Measurements from ENCODE around the gene SNX30.

SNX30 gene

DNA sequence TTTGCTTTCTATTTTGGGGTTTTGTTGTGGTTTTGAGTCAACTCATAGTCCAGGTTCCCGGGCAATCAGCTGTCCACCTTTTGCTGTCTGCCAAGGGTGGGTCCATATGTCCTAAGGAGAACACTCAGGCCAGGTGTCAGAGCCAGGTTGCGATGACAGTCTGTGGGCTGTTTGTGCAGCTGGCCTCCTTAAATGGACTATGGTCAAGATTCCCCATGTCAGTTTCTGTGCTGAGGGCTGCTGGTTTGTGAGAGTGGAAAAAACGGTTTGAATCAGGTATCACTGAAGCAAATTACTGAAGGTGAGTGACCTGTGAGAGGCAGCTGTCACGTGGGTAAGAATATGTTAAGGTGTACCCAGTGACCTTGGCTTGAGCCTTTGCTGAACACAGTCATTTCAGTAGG, 33.0 kb downstream of the SNX30 start:
- DNase-seq, result no peak

GRCh38 chr9:112784020-112784785, 33.6 kb downstream of the SNX30 start:
- no peak for DNase-seq

GRCh38 chr9:112785986-112786385, 35.4 kb downstream of the SNX30 start:
- DNase-seq, result no peak

DNA sequence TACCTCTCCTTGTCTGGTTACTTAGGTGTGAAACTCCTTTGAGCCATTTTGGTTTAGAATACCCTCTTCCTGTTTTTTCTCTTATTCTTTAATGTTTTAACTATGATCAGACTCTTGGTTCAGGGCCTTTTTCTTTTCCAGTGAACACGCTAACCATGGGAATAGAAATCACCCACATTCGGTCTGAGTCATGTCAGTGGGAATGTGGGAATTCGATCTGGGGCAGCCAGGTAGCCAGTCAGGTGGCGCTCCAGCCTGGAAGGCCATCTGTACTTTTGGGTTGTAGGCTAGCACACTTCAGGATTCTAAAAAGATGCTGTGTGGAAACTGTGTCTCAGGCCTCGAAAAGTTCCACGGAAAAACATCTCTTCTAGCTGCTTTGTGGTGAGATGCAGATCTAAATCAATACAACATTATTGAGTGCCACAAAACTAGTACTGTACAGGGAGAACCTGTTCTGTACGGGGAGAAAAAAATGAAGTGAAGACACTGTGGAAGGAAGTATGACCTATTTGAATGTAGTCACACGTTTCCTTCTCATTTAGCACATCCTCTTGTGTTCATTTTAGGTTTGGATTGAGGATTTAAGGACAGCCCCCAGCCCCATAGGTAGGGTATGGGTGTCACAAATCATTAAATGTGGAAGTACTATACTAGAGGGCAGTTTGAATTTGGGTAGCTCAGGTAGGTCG, 36.4 kb downstream of the SNX30 start:
- no peak for DNase-seq

DNA sequence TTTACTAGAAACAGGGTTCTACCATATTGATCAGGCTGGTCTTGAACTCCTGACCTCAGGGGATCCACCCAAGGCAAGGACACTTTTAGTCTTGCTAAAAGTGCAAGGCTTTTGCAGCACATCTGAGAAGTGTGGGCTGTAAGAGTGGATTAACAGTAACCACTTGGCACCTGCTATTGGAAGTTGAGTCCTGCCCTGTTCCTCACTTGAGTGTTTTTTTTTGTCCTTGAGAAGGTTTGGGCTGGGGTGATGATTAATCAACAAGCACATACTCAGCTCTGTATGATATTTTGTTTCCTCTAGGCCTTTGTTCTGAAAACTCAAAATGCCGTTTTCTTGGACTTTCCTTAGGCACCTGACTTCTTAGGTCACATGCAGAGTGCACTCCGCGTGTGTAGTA, 37.4 kb downstream of the SNX30 start:
- DNase-seq, result no peak

GRCh38 chr9:112789473-112789872, 38.9 kb downstream of the SNX30 start:
- no peak for DNase-seq

DNA sequence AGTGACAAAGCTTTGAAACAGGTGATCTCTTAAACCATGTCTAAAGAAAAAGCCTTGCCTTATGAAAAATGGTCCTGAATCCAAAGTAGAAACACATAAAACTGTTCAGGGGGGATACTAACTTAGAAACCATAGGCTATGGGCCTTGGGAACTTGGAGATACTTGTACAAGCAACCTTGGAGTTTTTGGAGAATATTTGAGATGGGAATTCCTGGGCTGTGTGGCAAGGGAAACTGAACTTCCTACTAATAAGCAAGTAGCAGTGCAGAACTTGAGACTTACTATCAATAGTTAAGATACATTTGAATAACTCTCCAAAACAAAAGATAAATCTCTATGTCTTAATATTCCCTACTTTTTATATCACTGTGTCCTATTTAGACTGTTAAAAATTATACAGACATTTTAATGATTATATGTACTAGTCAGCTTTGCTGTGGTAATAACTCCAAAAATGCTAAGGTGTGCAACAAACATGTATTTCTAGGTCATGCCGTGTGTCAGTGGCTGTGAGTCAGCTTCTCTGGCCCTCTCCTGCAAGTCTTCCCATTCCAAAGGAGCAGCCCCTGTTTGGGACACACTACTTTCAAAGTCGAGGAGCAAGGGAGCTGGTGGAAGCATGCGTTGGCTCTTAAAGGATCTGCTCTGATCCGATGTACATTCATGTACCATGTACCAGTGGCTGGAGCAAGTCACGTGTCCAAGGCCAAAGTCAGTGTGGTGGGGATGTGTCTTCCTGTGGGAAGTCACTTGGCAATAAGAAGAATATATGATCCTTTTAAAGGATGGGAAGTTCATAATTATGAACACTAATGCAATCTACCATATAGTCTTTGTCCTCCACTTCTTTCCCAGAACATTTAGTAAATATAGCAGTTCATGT, 39.6 kb downstream of the SNX30 start:
- no peak for DNase-seq

DNA sequence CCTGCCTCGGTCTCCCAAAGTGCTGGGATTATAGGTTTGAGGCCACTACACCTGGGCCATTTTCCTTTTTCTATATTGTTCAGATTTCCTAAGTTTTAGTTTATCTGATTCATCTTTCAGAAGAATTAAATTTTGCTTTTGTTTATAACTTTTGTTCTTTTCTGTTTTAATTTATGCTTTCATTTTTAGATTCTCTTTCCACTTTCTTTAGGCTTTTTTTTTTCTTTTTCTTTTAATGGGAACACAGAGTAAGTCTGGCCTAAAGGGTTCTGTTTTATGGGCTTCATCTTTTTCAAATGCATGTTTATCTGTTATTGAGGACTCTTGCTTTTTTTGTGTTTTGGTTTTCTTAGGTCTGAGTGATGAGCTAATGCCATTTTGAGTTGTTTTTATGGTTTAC, 42.1 kb downstream of the SNX30 start:
- DNase-seq, result no peak

GRCh38 chr9:112793213-112793810, 42.8 kb downstream of the SNX30 start:
- peak; percentile 25 to 77 for DNase-seq

DNA sequence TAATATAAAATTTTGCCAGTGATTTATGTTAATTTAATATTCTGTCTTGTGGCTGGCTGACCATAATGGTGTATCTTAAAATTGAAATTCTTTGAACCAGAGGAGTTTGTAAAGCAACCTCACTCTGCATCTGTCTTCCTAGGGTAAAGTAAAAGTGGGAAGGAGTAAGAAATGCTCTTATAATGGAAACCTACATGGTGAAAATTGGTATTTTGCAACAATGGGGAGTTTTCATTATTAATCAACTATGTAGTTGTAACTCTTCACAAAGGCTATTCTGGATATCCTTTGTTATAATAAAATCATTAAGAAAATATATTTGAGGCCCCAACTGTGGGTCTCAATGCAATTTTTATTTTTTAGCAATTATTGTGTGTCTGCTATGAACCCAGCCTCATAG, 44.2 kb downstream of the SNX30 start:
- DNase-seq, result no peak

DNA sequence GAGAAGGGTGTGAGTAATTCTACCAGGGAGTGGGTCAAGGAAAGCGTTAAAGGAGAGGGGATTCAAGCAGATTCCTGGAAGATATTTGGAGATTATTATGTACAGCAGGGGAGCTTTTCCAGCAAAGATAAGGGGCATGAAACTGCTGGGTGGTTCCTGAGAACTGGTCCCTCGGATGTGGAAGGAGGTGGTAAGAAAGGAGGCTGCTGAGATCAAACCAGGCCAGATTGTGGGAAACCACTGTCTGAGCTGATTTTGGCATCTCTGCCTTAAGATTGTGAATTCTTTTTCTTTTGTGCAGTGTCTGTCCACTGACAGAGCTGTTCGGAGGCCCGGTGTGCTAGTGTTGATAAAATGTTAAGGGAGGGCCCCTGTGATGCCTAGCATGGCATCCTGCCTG, 45.4 kb downstream of the SNX30 start:
- DNase-seq, result no peak

GRCh38 chr9:112796485-112796884, 45.9 kb downstream of the SNX30 start:
- DNase-seq, result no peak

DNA sequence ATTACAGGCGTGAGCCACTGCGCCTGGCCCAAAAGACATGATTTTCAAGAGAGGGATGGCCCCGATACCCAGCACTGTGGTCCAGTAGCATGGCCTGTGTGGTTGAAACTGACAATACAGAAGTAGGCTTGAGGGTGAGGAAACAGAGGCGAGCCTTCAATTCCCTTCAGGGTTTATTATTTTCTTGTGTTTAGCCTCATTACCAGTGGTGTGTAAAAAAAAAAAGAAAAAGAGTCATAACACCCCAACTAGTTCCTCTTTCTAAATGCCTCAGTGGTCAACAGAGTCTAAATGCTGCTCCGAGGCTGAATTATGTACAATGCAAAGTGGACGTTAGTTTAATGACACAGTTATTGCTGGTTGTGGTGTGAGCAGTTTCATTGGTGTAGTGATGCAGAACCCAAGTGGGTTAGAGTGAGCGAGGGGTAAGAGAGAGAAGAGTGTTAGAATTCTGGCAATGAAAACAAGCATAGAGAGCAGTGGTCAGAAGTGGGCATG, 58.8 kb downstream of the SNX30 start:
- DNase-seq, result no peak

GRCh38 chr9:112809906-112810305, 59.3 kb downstream of the SNX30 start:
- no peak for DNase-seq

- no peak for DNase-seq
These were observed 60.3 kb downstream of the SNX30 start for GRCh38 chr9:112810696-112811490.

- no peak for DNase-seq
These were observed 61.0 kb downstream of the SNX30 start for GRCh38 chr9:112811518-112811917.

- no peak for DNase-seq
These were observed 65.3 kb downstream of the SNX30 start for GRCh38 chr9:112815868-112816267.

- no peak for DNase-seq
These were observed 67.3 kb downstream of the SNX30 start for GRCh38 chr9:112817860-112818203.

DNA sequence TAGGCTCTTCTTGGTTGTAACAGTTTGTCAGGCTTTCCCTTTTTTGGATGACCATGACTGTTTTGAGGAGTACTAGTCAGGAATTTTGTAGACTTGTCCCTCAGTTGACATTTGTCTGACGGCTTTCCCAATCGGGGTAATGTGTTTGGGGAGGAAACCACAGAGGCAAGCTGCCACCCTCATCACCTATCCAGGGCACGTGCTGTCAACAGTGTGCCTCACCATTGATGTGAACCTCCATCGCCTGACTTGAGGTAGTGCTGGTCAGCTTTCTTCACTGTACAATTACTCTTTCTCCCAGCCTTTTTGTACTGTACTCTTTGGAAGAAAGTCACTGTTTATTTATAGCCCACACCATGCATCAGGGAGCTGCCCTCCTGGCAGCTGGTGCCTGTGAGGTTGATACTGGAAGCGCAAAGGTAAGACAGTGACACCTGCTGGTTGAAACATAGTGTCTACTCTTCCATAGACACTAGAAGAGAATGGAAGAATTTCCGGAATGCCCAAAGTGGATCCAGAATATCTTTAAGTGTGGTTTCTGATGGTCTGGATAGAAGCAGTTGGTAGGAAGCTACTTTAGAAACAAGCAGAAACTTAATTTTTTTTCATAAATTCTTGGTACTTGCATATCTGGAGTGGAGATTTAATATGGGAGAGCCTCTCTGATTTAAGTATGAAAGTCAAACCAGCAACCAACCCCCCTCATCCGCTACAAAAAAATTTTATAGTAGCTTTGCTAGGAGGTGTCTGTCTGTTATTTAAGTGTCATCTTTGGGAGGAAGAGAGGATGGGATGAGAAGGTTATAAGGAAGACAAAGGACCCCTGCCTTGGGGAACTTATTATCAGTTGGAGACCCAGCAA, 69.3 kb downstream of the SNX30 start:
- peak in 1 of 2 donors; percentile 45 for DNase-seq

GRCh38 chr9:112820881-112821280, 70.3 kb downstream of the SNX30 start:
- no peak for DNase-seq

- no peak for DNase-seq
These were observed 72.1 kb downstream of the SNX30 start for GRCh38 chr9:112822618-112823017.

All from hippocampal formation (tissue), 2 donors.